ENCODE results near the gene SMAD4. TPM values are rescaled to one million over a fixed set of nuclear protein-coding genes. Genes with fewer than 3 reads are reported as not detected.

SMAD4 gene
- total and polyA plus RNA-seq, 2 experiments from 2014 or later, result 41.9 to 103 TPM

GRCh38 chr18:50992351-50992762 is 37.7 kb upstream of the SMAD4 start:
- no peaks in the 10 kb centered on the region for H3K9me2 ChIP-seq (ENCODE audit: insufficient read depth)
- DNase-seq (ENCODE audit: low spot score), result peak; percentile 79
- Mint-ChIP-seq H3K4me3 (peak overlapping the region; percentile 6; the same call in 1 of the 3 replicates), H3K4me1 (peaks cover 16% of the 10 kb centered on the region), H3K27me3 (ENCODE audit: insufficient read depth, low read depth, poor library complexity) (no peaks in the 10 kb centered on the region), H3K27ac (peak overlapping the region; percentile 93), H3K36me3 (ENCODE audit: low read depth) (no peaks in the 10 kb centered on the region), H3K9me3 (no peaks in the 10 kb centered on the region)
- no peaks in the 10 kb centered on the region for H3K27me3 ChIP-seq (ENCODE audit: insufficient read depth)
- no peak overlapping the region for H3K4me3 ChIP-seq
- H3K27ac ChIP-seq (ENCODE audit: low read depth), result no peak overlapping the region
- no peaks in the 10 kb centered on the region for H3K79me2 ChIP-seq (replicated peaks; ENCODE audit: insufficient read depth)
- no peaks in the 10 kb centered on the region for H4K20me1 ChIP-seq (replicated peaks; ENCODE audit: insufficient read depth)
- ATAC-seq, result peak; percentile 99
- H3K4me2 ChIP-seq, result peak overlapping the region; percentile 1; the same call in 1 of the 2 replicates
- 0 out of 2 replicates have a peak, but pooled peaks cover 10% of the 10 kb centered on the region for H3K4me1 ChIP-seq (ENCODE audit: insufficient read depth)
- TF ChIP-seq ETS1 (IDR thresholded peaks at IDR 0.05), result no peak
- TF ChIP-seq ZNF462 (CRISPR knock-in tag; IDR thresholded peaks at IDR 0.05), result 0 out of 2 replicates have a peak, but pooled peaks have one; percentile 4
- TF ChIP-seq NANOG (IDR thresholded peaks at IDR 0.05; ENCODE audit: borderline replicate concordance), result no peak
- H3F3A ChIP-seq (replicated peaks; ENCODE audit: low read depth), result no peaks in the 10 kb centered on the region
- H3K36me3 ChIP-seq (ENCODE audit: insufficient read depth), result no peaks in the 10 kb centered on the region
- H2AFZ ChIP-seq, result peak overlapping the region; percentile 20; the same call in 1 of the 2 replicates

GRCh38 chr18:50994031-50994430 is 36.0 kb upstream of the SMAD4 start:
- 0 out of 2 replicates have a peak, but pooled peaks cover 10% of the 10 kb centered on the region for H3K4me1 ChIP-seq (ENCODE audit: insufficient read depth)
- H3K4me2 ChIP-seq, result no peak overlapping the region
- H3K27ac ChIP-seq (ENCODE audit: low read depth), result no peak overlapping the region
- no peak for ATAC-seq
- H3K79me2 ChIP-seq (replicated peaks; ENCODE audit: insufficient read depth), result no peaks in the 10 kb centered on the region
- no peak overlapping the region for H3K4me3 ChIP-seq
- H4K20me1 ChIP-seq (replicated peaks; ENCODE audit: insufficient read depth), result no peaks in the 10 kb centered on the region
- Mint-ChIP-seq H3K27me3 (ENCODE audit: insufficient read depth, low read depth, poor library complexity) (no peaks in the 10 kb centered on the region), H3K27ac (no peak overlapping the region), H3K9me3 (0 out of 3 replicates have a peak, but pooled peaks cover 4% of the 10 kb centered on the region), H3K4me1 (peaks cover 16% of the 10 kb centered on the region), H3K4me3 (no peak overlapping the region), H3K36me3 (ENCODE audit: low read depth) (no peaks in the 10 kb centered on the region)
- H3K27me3 ChIP-seq (ENCODE audit: insufficient read depth), result no peaks in the 10 kb centered on the region
- H3K9me2 ChIP-seq (ENCODE audit: insufficient read depth), result no peaks in the 10 kb centered on the region
- no peak for DNase-seq (ENCODE audit: low spot score)
- no peaks in the 10 kb centered on the region for H3K36me3 ChIP-seq (ENCODE audit: insufficient read depth)
- no peaks in the 10 kb centered on the region for H3F3A ChIP-seq (replicated peaks; ENCODE audit: low read depth)
- no peak overlapping the region for H2AFZ ChIP-seq
- no peak for TF ChIP-seq REST (IDR thresholded peaks at IDR 0.05; ENCODE audit: unreplicated experiment)
- no peak for TF ChIP-seq ZNF331 (CRISPR knock-in tag; IDR thresholded peaks at IDR 0.05; ENCODE audit: low read depth)
- no peak for TF ChIP-seq NANOG (IDR thresholded peaks at IDR 0.05; ENCODE audit: borderline replicate concordance)
- no peak for TF ChIP-seq ZNF114 (CRISPR knock-in tag; IDR thresholded peaks at IDR 0.05)
- no peak for TF ChIP-seq ETS1 (IDR thresholded peaks at IDR 0.05)
